ENCODE measurements around the gene AKR1D1. TPM values are rescaled to one million over a fixed set of nuclear protein-coding genes. Genes with fewer than 3 reads are reported as not detected.

Gene AKR1D1
- total and polyA plus RNA-seq, 2 donors (not counting 3 experiments of a cell fraction or from before 2014, with no cell fraction given) = not detected

- no peak overlapping the region for H2AFZ ChIP-seq (ENCODE audit: low read depth, low read length)
- no TSS peak for BruUV-seq (replicated peaks)
- H4K20me1 ChIP-seq (replicated peaks; ENCODE audit: control insufficient read depth, extremely low read depth, insufficient read depth, low read length) = no peaks in the 10 kb centered on the region
- no peaks in the 10 kb centered on the region for H3K27me3 ChIP-seq (ENCODE audit: control insufficient read depth in 2 of 2, insufficient read depth in 2 of 2, low read length in 2 of 2)
- H3K4me1 ChIP-seq (ENCODE audit: control insufficient read depth, extremely low read depth, insufficient read depth, low read length) = no peaks in the 10 kb centered on the region
- H3K9me3 ChIP-seq (replicated peaks; ENCODE audit: control insufficient read depth, insufficient read depth, low read length) = no peaks in the 10 kb centered on the region
- CTCF ChIA-PET = interaction anchor here (1.3 kb wide), 1 partner anchor 437 kb away, joined by 3 read pairs; no protein-coding TSS in a partner anchor
- intact Hi-C loops (cut with micrococcal nuclease) = no loop called here
- H3K27ac ChIP-seq (ENCODE audit: insufficient read depth, low read depth, low read length) = no peak overlapping the region
- FAIRE-seq (no peak), DNase-seq (ENCODE audit: low read depth, low spot score) (no peak)
- dilution Hi-C loops (cut with MboI; ENCODE audit: extremely low pct_ligation_motif_present, low sequenced_read_pairs) = no loop called here
- POLR2A ChIA-PET = no interaction called here
- H3K4me2 ChIP-seq (ENCODE audit: insufficient read depth, low read length) = no peak overlapping the region
- no peak overlapping the region for H3K4me3 ChIP-seq (replicated peaks in 1 of 3; ENCODE audit: insufficient read depth in 1 of 3, low read depth in 1 of 3, low read length in 3 of 3)
- H3K9me1 ChIP-seq (replicated peaks; ENCODE audit: control insufficient read depth, extremely low read depth, insufficient read depth, low read length) = no peaks in the 10 kb centered on the region
- H3K79me2 ChIP-seq (ENCODE audit: control insufficient read depth, insufficient read depth, low read length) = no peaks in the 10 kb centered on the region
- H3K9ac ChIP-seq (replicated peaks; ENCODE audit: extremely low read depth, insufficient read depth, low read length) = no peak overlapping the region
- TF ChIP-seq CTCF (IDR thresholded peaks at IDR 0.05; ENCODE audit: extremely low read depth in 1 of 2, insufficient read depth in 1 of 2, low read depth in 1 of 2, low read length in 2 of 2) = no peak
- no peak for TF ChIP-seq JUN (IDR thresholded peaks at IDR 0.05; ENCODE audit: borderline replicate concordance, insufficient read depth, insufficient read length, low read depth)
- H3K36me3 ChIP-seq (ENCODE audit: control insufficient read depth in 2 of 2, extremely low read depth in 1 of 2, insufficient read depth in 2 of 2, low read length in 2 of 2) = no peaks in the 10 kb centered on the region
These were observed 12.9 kb upstream of the AKR1D1 start for GRCh38 chr7:138063400-138063799.

GRCh38 chr7:138064856-138065357 is 11.4 kb upstream of the AKR1D1 start:
- Histone ChIP-seq H3K36me3 (ENCODE audit: control insufficient read depth in 2 of 2, extremely low read depth in 1 of 2, insufficient read depth in 2 of 2, low read length in 2 of 2) (no peaks in the 10 kb centered on the region), H3K27me3 (ENCODE audit: control insufficient read depth in 2 of 2, insufficient read depth in 2 of 2, low read length in 2 of 2) (no peaks in the 10 kb centered on the region), H2AFZ (ENCODE audit: low read depth, low read length) (no peak overlapping the region), H3K27ac (ENCODE audit: insufficient read depth, low read depth, low read length) (no peak overlapping the region), H4K20me1 (replicated peaks; ENCODE audit: control insufficient read depth, extremely low read depth, insufficient read depth, low read length) (no peaks in the 10 kb centered on the region), H3K9ac (replicated peaks; ENCODE audit: extremely low read depth, insufficient read depth, low read length) (no peak overlapping the region), H3K4me1 (ENCODE audit: control insufficient read depth, extremely low read depth, insufficient read depth, low read length) (no peaks in the 10 kb centered on the region), H3K9me1 (replicated peaks; ENCODE audit: control insufficient read depth, extremely low read depth, insufficient read depth, low read length) (no peaks in the 10 kb centered on the region), H3K4me3 (replicated peaks in 1 of 3; ENCODE audit: insufficient read depth in 1 of 3, low read depth in 1 of 3, low read length in 3 of 3) (no peak overlapping the region), H3K4me2 (ENCODE audit: insufficient read depth, low read length) (no peak overlapping the region), H3K79me2 (ENCODE audit: control insufficient read depth, insufficient read depth, low read length) (no peaks in the 10 kb centered on the region), H3K9me3 (replicated peaks; ENCODE audit: control insufficient read depth, insufficient read depth, low read length) (no peaks in the 10 kb centered on the region)
- intact Hi-C loops (cut with micrococcal nuclease) = no loop called here
- CTCF ChIA-PET = no interaction called here
- no peak for DNase-seq (ENCODE audit: low read depth, low spot score)
- no TSS peak for BruUV-seq (replicated peaks)
- TF ChIP-seq MYC (IDR thresholded peaks at IDR 0.05; ENCODE audit: low read depth, low read length) (no peak), FOS (IDR thresholded peaks at IDR 0.05; ENCODE audit: borderline replicate concordance, insufficient read depth, low read length) (no peak), EZH2 (IDR thresholded peaks at IDR 0.05; ENCODE audit: borderline replicate concordance, low read depth, low read length, severe bottlenecking) (no peak), JUN (IDR thresholded peaks at IDR 0.05; ENCODE audit: borderline replicate concordance, insufficient read depth, insufficient read length, low read depth) (no peak), POLR2A (IDR thresholded peaks at IDR 0.05; ENCODE audit: low read depth, low read length) (no peak), POLR2AphosphoS5 (IDR thresholded peaks at IDR 0.05; ENCODE audit: insufficient read depth, low read depth, low read length) (no peak), MAX (IDR thresholded peaks at IDR 0.05; ENCODE audit: insufficient read depth, insufficient read length) (no peak), CTCF (IDR thresholded peaks at IDR 0.05; ENCODE audit: extremely low read depth in 1 of 2, insufficient read depth in 1 of 2, low read depth in 1 of 2, low read length in 2 of 2) (no peak), GATA2 (IDR thresholded peaks at IDR 0.05; ENCODE audit: insufficient read depth, insufficient read length, low read depth, low read length) (no peak)
- POLR2A ChIA-PET = no interaction called here
- FAIRE-seq = no peak
- dilution Hi-C loops (cut with MboI; ENCODE audit: extremely low pct_ligation_motif_present, low sequenced_read_pairs) = no loop called here
